HepG2 (cell line): Measurements from ENCODE around the gene UNG. TPM values are rescaled to one million over a fixed set of nuclear protein-coding genes. Genes with fewer than 3 reads are reported as not detected.

Experiments
- ARNT2 ChIP-seq: sonication (generic); formaldehyde crosslinking; IDR thresholded peaks from 2 replicates; pipeline ENCODE4 v1.8.0; 2022; ENCODE audit warnings: mild to moderate bottlenecking, low read depth, missing genetic modification reagents, moderate library complexity
- E2F1 ChIP-seq: sonication (generic); formaldehyde crosslinking; IDR thresholded peaks from 2 replicates; pipeline ENCODE4 v1.5.0; 2020; ENCODE audit warnings: missing genetic modification reagents
- E2F5 ChIP-seq: sonication (generic); formaldehyde crosslinking; conservative IDR thresholded peaks from 2 replicates; pipeline ENCODE4 v1.4.0; 2020; ENCODE audit warnings: missing genetic modification reagents
- FLYWCH1 ChIP-seq: sonication (generic); formaldehyde crosslinking; IDR thresholded peaks from 2 replicates; pipeline ENCODE4 v1.8.1; 2023; ENCODE audit warnings: mild to moderate bottlenecking, missing genetic modification reagents
- GATA4 ChIP-seq: sonication (generic); IDR thresholded peaks from 2 replicates; pipeline ENCODE4 v1.6.1; 2016; ENCODE audit warnings: antibody characterized with exemption, low read depth, borderline replicate concordance
- JUNB ChIP-seq: sonication (generic); formaldehyde crosslinking; IDR thresholded peaks from 2 replicates; pipeline ENCODE4 v1.8.0; 2022; ENCODE audit warnings: missing genetic modification reagents, mild to moderate bottlenecking, borderline replicate concordance
- KAT7 ChIP-seq: IDR thresholded peaks from 2 replicates; pipeline ENCODE4 v1.6.1; 2018; ENCODE audit warnings: borderline replicate concordance, missing compliant biosample characterization
- LRRFIP1 ChIP-seq: sonication (generic); formaldehyde crosslinking; conservative IDR thresholded peaks from 2 replicates; pipeline ENCODE4 v1.4.0; 2020; ENCODE audit warnings: missing genetic modification reagents
- MAZ ChIP-seq, 2 experiments: sonication (generic) in 1 of 2; formaldehyde crosslinking in 1 of 2; IDR thresholded peaks; 2 replicates each; pipeline versions ENCODE4 v1.5.0 to v1.6.1; 2012 to 2020; ENCODE audit warnings: low read depth in 2 of 2, mild to moderate bottlenecking in 2 of 2, borderline replicate concordance in 1 of 2, improper control_type of control experiment in 1 of 2, low read length in 1 of 2, missing genetic modification reagents in 1 of 2, moderate library complexity in 1 of 2
- MED1 ChIP-seq: sonication (generic); formaldehyde crosslinking; IDR thresholded peaks from 2 replicates; pipeline ENCODE4 v1.4.0; 2020; ENCODE audit warnings: missing genetic modification reagents
- MYNN ChIP-seq: sonication (generic); formaldehyde crosslinking; IDR thresholded peaks from 2 replicates; pipeline ENCODE4 v1.4.0; 2020; ENCODE audit warnings: mild to moderate bottlenecking, low read depth, missing genetic modification reagents
- NR0B2 ChIP-seq: sonication (generic); formaldehyde crosslinking; IDR thresholded peaks from 2 replicates; pipeline ENCODE4 v1.4.0; 2020; ENCODE audit warnings: mild to moderate bottlenecking, missing genetic modification reagents
- RBM22 ChIP-seq: fragments of 200-400 bp; formaldehyde crosslinking; optimal IDR thresholded peaks from 2 replicates; pipeline ENCODE3; 2017; ENCODE audit warnings: mild to moderate bottlenecking, low read length, moderate library complexity
- RELA ChIP-seq: sonication (generic); formaldehyde crosslinking; IDR thresholded peaks from 2 replicates; pipeline ENCODE4 v1.4.0; 2020; ENCODE audit warnings: missing genetic modification reagents
- SIN3B ChIP-seq: fragments of 150-350 bp; IDR thresholded peaks from 2 replicates; pipeline ENCODE4 v1.6.1; 2014; ENCODE audit warnings: low read length
- SP4 ChIP-seq: sonication (generic); formaldehyde crosslinking; IDR thresholded peaks from 2 replicates; pipeline ENCODE4 v1.8.1; 2023; ENCODE audit warnings: mild to moderate bottlenecking, missing genetic modification reagents
- YY1 ChIP-seq: IDR thresholded peaks from 2 replicates; pipeline ENCODE4 v1.6.1; 2011; ENCODE audit warnings: low read length, low read depth, moderate library complexity, mild to moderate bottlenecking; ENCODE audit not compliant: insufficient read depth, insufficient replicate concordance
- ZNF331 ChIP-seq: sonication (generic); formaldehyde crosslinking; IDR thresholded peaks from 2 replicates; pipeline ENCODE4 v1.4.0; 2020; ENCODE audit warnings: missing genetic modification reagents
- ZNF33A ChIP-seq: sonication (generic); formaldehyde crosslinking; IDR thresholded peaks from 2 replicates; pipeline ENCODE4 v1.5.1; 2020; ENCODE audit warnings: missing genetic modification reagents, mild to moderate bottlenecking, moderate library complexity, borderline replicate concordance
- ZNF564 ChIP-seq: sonication (generic); formaldehyde crosslinking; IDR thresholded peaks from 2 replicates; pipeline ENCODE4 v1.8.1; 2023; ENCODE audit warnings: mild to moderate bottlenecking, missing genetic modification reagents
- ZNF605 ChIP-seq: sonication (generic); formaldehyde crosslinking; IDR thresholded peaks from 2 replicates; pipeline ENCODE4 v1.8.0; 2022; ENCODE audit warnings: mild to moderate bottlenecking, missing genetic modification reagents
- ZNF607 ChIP-seq: sonication (generic); formaldehyde crosslinking; IDR thresholded peaks from 2 replicates; pipeline ENCODE4 v1.5.1; 2020; ENCODE audit warnings: missing genetic modification reagents, mild to moderate bottlenecking, borderline replicate concordance
- ZNF629 ChIP-seq: sonication (generic); formaldehyde crosslinking; conservative IDR thresholded peaks from 2 replicates; pipeline ENCODE4 v1.5.0; 2020; ENCODE audit warnings: missing genetic modification reagents
- polyA plus RNA-seq, 8 experiments: library from polyadenylated mRNA; depleted of rRNA in 3 of 8; stranded (reverse) in 7 of 8; unstranded in 1 of 8; fragments of >200 nt; fragmentation: Illumina TruSeq in 4 of 8; extraction: Trizol in 4 of 8; gene quantifications; 2 replicates each; pipeline versions ENCODE4 v1.2.1 to v1.2.3, GENCODE V29; 2011 to 2016; ENCODE audit warnings: low read depth in 4 of 8, missing spikeins in 1 of 8, mixed read lengths in 1 of 8; ENCODE audit not compliant: insufficient read depth in 1 of 8
- total RNA-seq, 5 experiments: library from RNA; depleted of rRNA; stranded (reverse); fragments of >200 nt; fragmentation: Illumina TruSeq; extraction: Trizol; gene quantifications; 2 replicates each; pipeline ENCODE4 v1.2.3, GENCODE V29; 2016; ENCODE audit warnings: low read depth in 1 of 5
- TF ChIP-seq, protein P1 (sequence below): IDR thresholded peaks from 2 replicates; pipeline ENCODE4 v1.6.1; 2016; ENCODE audit warnings: mild to moderate bottlenecking, missing biosample characterization, missing genetic modification reagents

The UNG gene
- total and polyA plus RNA-seq, 2 of the 13 experiments (the other 11 are each of a cell fraction or from before 2014, with no cell fraction given) = 23.3 to 114 TPM

- TF ChIP-seq MAZ (IDR thresholded peaks at IDR 0.05; ENCODE audit: borderline replicate concordance, low read depth, low read length) (peak; percentile 55; the same call in 1 of the 2 replicates), MAZ (CRISPR knock-in tag; IDR thresholded peaks at IDR 0.05; ENCODE audit: low read depth) (no peak), FLYWCH1 (peak; percentile 95; the same call in 1 of the 2 replicates), ARNT2 (peak; percentile 94), RBM22 (no peak), YY1 (peak; percentile 73), ZNF331 (peak; percentile 4; the same call in 1 of the 2 replicates), RELA (CRISPR knock-in tag) (no peak), E2F1 (CRISPR knock-in tag) (peak; percentile 77), NR0B2 (CRISPR knock-in tag) (peak; percentile 13; the same call in 1 of the 2 replicates), SIN3B (peak; percentile 97), LRRFIP1 (no peak), ZNF607 (CRISPR knock-in tag) (peak; percentile 49), ZNF33A (CRISPR knock-in tag) (no peak), GATA4 (peak; percentile 26; the same call in 1 of the 2 replicates), ZNF629 (CRISPR knock-in tag) (0 out of 2 replicates have a peak, but pooled peaks have one; percentile 2), MYNN (CRISPR knock-in tag) (no peak), E2F5 (CRISPR knock-in tag) (peak; percentile 93), KAT7 (CRISPR knock-in tag) (no peak), MED1 (CRISPR knock-in tag) (no peak; the same call in 1 of the 2 replicates), SP4 (CRISPR knock-in tag) (peak; percentile 84), ZNF605 (CRISPR knock-in tag) (peak; percentile 68; the same call in 1 of the 2 replicates), ZNF564 (CRISPR knock-in tag) (0 out of 2 replicates have a peak, but pooled peaks have one; percentile 29), JUNB (CRISPR knock-in tag) (no peak)
- TF ChIP-seq, protein P1, sequence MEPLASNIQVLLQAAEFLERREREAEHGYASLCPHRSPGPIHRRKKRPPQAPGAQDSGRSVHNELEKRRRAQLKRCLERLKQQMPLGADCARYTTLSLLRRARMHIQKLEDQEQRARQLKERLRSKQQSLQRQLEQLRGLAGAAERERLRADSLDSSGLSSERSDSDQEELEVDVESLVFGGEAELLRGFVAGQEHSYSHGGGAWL (CRISPR knock-in tag) = peak; percentile 76; the same call in 1 of the 2 replicates
Observed at GRCh38 chr12:109097435-109098182, at the start of gene UNG (continued).
